ENCODE results near the gene SH3RF3.

- TF ChIP-seq CTCF (IDR thresholded peaks at IDR 0.05 in 4 of 5, conservative IDR thresholded peaks at IDR 0.05 in 1 of 5) (no peak), POLR2A (IDR thresholded peaks at IDR 0.05) (no peak)
These were observed 80.9 kb downstream of the SH3RF3 start for GRCh38 chr2:109209941-109210340.
